Upper lobe of left lung (tissue), 4 donors: ENCODE results near the gene RGS11.

Experiments used
- EP300 ChIP-seq, 4 donors: sonication (generic); formaldehyde crosslinking; IDR thresholded peaks; one replicate each; pipeline ENCODE4 v1.5.1; 2017; ENCODE audit warnings: antibody characterized with exemption in 4 of 4, control low read depth in 2 of 4
- POLR2A ChIP-seq, 4 donors: fragments of 450-650 bp; IDR thresholded peaks; one replicate each; pipeline ENCODE4 v1.5.1; 2016 to 2017; ENCODE audit warnings: antibody characterized with exemption in 4 of 4, mild to moderate bottlenecking in 2 of 4
- POLR2AphosphoS5 ChIP-seq, 2 donors: sonication (generic); formaldehyde crosslinking; IDR thresholded peaks; one replicate each; pipeline ENCODE4 v1.5.1; 2017; ENCODE audit warnings: antibody characterized with exemption in 2 of 2
- TF ChIP-seq, protein P1 (sequence below), 6 experiments: fragments of 450-650 bp in 4 of 6; fragments of 200-600 bp in 2 of 6; sonication (generic) in 2 of 6; IDR thresholded peaks; one replicate each; pipeline ENCODE4 v1.5.1; 2016 to 2019; ENCODE audit warnings: antibody characterized with exemption in 6 of 6

GRCh38 chr16:220021-220420 lies 55.7 kb downstream of the RGS11 start:
- TF ChIP-seq, protein P1, sequence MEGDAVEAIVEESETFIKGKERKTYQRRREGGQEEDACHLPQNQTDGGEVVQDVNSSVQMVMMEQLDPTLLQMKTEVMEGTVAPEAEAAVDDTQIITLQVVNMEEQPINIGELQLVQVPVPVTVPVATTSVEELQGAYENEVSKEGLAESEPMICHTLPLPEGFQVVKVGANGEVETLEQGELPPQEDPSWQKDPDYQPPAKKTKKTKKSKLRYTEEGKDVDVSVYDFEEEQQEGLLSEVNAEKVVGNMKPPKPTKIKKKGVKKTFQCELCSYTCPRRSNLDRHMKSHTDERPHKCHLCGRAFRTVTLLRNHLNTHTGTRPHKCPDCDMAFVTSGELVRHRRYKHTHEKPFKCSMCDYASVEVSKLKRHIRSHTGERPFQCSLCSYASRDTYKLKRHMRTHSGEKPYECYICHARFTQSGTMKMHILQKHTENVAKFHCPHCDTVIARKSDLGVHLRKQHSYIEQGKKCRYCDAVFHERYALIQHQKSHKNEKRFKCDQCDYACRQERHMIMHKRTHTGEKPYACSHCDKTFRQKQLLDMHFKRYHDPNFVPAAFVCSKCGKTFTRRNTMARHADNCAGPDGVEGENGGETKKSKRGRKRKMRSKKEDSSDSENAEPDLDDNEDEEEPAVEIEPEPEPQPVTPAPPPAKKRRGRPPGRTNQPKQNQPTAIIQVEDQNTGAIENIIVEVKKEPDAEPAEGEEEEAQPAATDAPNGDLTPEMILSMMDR (IDR thresholded peaks at IDR 0.05) = no peak
- TF ChIP-seq EP300 (IDR thresholded peaks at IDR 0.05) (no peak), POLR2A (IDR thresholded peaks at IDR 0.05) (no peak), POLR2AphosphoS5 (IDR thresholded peaks at IDR 0.05) (no peak)
